Fibroblast of mammary gland (primary cell): ENCODE results near the gene PCNX2.
A peak's percentile ranks its signal among the peaks of the same experiment; 100 is the strongest.

Experiments used
- DNase-seq: peaks from one replicate; pipeline ENCODE4 v3.0.0-alpha.2; 2010; ENCODE audit warnings: low read depth
- H3K4me3 ChIP-seq: 2 replicates; pipeline ENCODE4 v1.5.1; 2011; ENCODE audit warnings: low read depth, mild to moderate bottlenecking, low read length, moderate library complexity; ENCODE audit not compliant: control insufficient read depth
- TF ChIP-seq, protein P1 (sequence below): conservative IDR thresholded peaks from 2 replicates; pipeline ENCODE4 v1.5.1; 2011; ENCODE audit warnings: low read depth, low read length, inconsistent platforms; ENCODE audit not compliant: control insufficient read depth, insufficient read depth

PCNX2 gene

DNA sequence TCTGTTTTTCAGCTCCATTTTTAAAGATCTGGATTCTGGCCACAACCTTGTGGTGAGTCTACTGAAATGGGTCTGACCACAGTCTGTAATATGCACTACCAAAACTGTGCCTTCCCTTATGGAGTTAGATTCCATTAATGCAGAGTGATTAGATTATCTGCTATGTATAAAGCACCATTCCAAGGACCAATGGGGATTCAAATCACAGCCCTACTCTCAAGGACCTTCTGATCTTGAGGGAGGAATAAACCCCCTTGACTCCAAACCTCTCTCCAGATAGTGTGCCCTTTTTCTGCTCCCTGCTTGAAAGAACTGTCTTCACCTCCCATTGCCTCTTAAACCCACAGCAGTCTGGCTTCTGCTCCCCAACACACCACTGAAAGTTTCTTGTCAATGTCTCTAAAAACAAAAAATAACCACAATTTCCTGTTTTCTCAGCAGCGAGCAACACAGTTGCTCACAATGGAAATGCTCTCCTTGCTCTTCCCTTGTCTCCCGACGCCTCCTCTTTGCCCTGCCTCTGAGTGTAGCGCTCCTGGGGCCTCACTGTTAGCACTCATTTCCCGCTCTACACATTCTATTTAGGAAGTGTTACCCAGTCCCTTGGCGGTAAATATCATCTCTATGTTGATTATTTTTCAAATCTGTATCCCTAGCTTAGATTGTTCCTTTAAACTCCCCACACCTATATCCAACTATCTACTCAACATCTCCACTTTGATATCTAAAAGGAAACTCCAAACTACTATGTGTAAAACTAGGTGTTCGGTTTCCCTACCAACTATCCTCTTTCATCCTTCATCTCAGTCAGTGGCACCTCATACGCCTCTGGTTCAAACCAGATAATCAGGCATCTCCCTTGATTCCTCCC lies 13.6 kb downstream of the PCNX2 start:
- H3K4me3 ChIP-seq: no peak overlapping the region
- DNase-seq: peak; percentile 42
- TF ChIP-seq, protein P1, sequence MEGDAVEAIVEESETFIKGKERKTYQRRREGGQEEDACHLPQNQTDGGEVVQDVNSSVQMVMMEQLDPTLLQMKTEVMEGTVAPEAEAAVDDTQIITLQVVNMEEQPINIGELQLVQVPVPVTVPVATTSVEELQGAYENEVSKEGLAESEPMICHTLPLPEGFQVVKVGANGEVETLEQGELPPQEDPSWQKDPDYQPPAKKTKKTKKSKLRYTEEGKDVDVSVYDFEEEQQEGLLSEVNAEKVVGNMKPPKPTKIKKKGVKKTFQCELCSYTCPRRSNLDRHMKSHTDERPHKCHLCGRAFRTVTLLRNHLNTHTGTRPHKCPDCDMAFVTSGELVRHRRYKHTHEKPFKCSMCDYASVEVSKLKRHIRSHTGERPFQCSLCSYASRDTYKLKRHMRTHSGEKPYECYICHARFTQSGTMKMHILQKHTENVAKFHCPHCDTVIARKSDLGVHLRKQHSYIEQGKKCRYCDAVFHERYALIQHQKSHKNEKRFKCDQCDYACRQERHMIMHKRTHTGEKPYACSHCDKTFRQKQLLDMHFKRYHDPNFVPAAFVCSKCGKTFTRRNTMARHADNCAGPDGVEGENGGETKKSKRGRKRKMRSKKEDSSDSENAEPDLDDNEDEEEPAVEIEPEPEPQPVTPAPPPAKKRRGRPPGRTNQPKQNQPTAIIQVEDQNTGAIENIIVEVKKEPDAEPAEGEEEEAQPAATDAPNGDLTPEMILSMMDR: no peak

DNA sequence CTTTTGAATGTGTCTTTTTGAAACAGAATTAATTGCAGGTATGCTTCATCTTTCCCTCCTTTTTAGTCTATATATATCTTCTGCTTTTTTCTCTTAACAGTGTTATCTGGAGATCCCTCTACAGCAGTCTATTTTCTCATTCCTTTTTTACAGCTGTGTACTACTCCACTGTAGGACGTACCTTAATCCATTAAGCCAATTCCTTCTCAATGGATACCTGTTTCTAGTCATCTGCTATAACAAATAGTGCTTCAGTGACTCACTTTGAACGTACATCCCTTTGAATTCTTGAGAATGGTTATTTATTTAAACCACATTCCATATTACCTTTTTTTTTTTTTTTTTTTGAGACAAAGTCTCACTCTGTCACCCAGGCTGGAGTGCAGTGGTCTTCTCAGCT lies 15.6 kb downstream of the PCNX2 start:
- TF ChIP-seq, protein P1: no peak
- DNase-seq: no peak
- no peak overlapping the region for H3K4me3 ChIP-seq

DNA sequence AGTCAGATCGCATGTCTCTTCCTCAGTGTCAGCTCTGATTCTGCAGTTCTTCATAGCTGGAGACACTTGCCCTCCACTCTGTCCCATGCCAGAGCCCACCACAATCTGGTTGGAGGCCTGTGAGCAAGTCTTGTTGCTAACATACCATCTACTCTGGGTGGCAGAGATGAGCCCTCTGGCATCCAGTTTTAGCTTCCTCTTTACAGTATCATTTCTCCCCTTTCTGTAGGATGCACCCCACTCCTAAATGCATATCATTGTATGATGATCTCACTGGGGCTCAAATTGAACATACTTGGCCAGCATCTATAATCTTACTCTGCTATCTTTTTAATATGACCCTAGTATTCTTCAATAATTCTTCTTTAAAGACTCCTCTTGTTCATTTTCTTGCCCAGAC lies 16.9 kb downstream of the PCNX2 start:
- no peak for DNase-seq
- TF ChIP-seq, protein P1: no peak
- H3K4me3 ChIP-seq: no peak overlapping the region

DNA sequence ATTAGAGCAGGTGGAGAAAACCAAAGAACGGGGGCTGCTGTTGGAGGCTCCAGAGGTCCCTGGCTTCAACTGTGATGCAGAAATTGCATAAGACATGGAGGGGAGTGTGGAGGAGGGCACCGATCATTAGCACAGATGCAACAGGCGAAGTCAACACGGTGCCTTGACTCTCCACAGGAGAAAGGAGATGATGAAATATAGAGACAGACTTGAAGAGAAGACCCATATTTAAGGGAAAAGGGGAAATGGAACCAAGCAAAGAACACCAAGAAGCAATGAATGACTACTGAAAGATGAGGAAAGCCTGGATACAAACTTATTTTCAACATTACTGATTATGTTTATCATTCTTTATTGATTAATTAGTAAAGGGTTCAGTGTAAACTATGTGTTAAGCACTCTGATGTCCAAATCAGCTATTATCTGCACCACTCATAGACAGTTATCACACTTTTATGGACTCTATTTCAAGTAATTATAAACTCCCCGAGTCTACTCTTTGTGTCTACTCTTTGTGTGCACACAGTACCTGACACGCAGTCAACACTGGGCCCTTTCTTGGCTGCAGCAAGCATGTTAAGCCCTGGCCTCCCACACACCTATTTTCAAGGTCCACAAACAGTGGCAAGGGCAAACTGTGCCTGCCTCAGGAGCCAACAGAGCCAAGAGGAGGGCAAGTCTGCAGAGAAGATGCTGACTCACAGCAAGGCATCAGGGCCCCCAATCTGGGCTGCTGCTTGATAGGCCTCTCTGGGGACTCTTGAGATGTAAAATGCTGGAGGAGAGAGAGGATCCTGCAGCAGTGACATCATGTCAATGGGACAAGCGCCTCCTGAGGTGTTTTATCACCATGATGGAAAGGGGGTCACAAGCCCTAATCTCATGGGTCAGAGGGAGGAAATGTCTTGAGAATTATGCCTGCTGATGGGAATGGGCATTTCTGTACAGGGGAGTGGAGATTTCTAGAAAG lies 17.6 kb downstream of the PCNX2 start:
- H3K4me3 ChIP-seq: no peak overlapping the region
- TF ChIP-seq, protein P1: no peak
- no peak for DNase-seq

DNA sequence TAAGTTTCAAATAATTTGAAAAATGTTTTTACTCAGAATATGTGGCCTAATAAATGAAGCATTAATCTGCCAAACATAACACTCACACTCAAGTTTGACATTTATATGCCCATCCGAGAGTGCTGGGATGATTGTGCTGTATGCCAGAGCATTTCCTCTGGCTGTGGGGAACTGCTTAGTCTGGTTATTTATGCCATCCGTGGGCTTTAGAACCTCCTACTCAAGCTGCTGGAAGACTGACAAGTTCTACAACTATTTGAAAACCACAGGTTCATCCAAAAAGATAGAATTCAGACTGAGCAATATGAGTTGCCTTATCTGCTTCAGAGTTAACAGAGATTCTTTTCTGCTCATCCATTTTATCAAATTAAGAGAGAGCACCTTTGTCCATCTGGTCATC lies 25.9 kb downstream of the PCNX2 start:
- peak; percentile 55 for DNase-seq
- TF ChIP-seq, protein P1: no peak

DNA sequence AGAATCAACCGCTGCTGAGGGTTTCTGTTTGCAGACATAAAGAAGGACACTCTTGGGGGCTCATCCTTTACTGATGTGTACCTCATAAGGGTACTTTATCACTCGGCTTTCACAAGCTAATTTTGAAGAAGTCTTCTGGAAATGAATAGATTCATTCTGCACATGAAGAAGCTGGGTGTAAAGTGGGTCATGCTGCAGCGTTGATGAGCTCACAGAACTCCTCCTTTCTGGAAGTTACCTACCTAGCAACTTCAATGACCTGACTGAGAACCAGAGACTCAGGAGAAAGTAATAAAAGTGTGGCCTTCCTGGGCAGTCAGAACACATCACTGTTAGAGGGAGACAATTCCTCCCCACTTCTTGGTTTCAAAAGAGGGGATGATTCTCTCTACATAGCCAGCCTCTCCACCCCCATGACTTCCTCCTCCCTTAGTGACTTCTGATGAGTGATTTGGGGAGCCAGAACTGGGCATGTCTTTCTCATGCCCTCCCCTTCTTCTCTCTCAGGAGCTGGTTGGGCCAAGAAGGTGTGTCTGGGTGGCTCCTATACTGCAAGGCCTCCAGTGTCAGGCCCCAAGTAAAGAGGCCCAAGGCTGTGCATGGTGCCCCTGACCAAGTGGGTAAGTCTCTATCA lies 27.0 kb downstream of the PCNX2 start:
- DNase-seq: no peak
- TF ChIP-seq, protein P1: no peak
- H3K4me3 ChIP-seq: no peak overlapping the region

More for the DNA sequence above, 25.9 kb downstream of the PCNX2 start:
- H3K4me3 ChIP-seq: no peak overlapping the region
